HG02678 (cell line): ENCODE results near the gene SFMBT2.
A peak's percentile ranks its signal among the peaks of the same experiment; 100 is the strongest.

ENCODE experiments used
- ATAC-seq: cut with Tn5 transposase; IDR thresholded peaks from one replicate; pipeline ENCODE4 v1.9.1; 2021; ENCODE audit warnings: mild to moderate bottlenecking, moderate library complexity; ENCODE audit not compliant: unreplicated experiment

Gene SFMBT2

DNA sequence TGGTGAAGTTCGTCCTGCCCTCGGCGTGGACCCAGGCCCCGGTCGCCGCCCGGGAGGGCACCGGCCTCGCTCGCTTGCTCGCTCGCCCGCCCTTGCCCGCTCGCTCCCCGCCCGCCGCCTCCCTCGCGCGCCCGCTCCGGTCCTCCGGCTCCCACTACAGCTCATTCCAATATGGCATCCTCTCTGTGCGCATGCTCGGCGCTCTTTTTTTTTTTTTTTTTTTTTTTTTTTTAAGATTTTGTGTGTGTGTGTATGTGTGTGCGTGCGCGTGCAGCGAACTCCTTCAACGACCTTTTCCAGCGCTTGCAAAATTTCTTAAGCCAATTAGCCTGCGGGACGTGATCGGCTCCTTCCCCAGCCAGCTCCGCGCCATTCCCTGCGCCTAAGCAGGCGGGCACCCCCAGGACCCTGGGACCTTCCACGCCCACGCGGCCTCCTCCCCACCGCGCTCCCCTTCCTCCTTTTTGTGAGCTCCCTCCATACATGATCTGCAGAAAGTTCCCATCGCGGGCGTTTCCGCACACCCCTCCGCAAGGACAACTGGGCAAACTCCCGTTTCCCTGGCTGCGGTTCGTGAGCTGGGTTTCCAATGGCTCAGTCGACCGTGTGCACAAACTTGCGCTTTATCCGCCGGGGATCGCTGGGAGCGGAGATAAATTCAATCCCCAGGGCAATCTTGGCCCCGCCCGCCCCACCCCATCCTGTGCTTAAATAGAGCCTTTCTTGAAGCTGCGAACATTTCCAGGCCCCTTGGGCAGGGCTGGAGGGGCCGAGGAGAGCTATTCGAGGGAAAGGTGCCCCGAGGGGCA lies at the start of gene SFMBT2:
Gene SFMBT2, minus strand, starts transcription at position 173 of the 809 bp plus-strand sequence. CDS start 29,136 bp downstream, outside the sequence.
- ATAC-seq, result peak; percentile 39

DNA sequence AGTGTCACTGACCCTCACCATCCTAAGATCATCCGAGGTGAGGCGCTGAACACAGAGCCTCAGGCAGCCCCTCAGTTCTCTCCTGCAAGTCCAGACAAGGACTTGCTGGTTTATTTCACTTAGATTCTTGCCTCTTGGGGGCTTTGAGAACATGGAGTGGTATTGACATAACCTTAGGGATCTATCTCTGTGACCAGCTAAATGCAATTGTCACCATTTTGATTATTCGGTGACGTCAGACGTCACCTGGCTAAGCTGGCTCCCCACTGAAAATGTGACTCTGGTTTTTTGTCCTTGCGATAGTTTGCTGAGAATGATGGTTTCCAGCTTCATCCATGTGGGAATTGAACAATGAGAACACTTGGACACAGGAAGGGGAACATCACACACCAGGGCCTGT lies 49.2 kb upstream of the SFMBT2 start:
- no peak for ATAC-seq

DNA sequence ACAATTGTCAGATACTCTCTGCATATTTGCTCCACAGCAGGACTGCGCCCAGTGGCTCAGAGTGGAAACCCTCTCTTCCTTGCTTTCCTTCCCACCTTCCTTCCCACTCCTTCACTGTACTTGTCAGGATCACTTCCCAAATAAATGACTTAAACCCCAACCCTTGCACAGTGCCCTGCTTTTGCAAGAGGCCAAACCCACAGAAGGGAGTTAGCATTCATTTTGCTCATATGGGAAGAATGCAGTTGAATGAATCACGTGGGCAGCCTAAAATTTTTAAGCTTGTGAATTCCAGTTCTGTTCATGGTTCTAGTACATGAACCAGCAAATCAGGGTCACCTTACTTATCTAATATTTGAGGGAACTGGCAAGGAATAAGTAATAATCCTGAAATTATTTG lies 47.7 kb upstream of the SFMBT2 start:
- no peak for ATAC-seq

DNA sequence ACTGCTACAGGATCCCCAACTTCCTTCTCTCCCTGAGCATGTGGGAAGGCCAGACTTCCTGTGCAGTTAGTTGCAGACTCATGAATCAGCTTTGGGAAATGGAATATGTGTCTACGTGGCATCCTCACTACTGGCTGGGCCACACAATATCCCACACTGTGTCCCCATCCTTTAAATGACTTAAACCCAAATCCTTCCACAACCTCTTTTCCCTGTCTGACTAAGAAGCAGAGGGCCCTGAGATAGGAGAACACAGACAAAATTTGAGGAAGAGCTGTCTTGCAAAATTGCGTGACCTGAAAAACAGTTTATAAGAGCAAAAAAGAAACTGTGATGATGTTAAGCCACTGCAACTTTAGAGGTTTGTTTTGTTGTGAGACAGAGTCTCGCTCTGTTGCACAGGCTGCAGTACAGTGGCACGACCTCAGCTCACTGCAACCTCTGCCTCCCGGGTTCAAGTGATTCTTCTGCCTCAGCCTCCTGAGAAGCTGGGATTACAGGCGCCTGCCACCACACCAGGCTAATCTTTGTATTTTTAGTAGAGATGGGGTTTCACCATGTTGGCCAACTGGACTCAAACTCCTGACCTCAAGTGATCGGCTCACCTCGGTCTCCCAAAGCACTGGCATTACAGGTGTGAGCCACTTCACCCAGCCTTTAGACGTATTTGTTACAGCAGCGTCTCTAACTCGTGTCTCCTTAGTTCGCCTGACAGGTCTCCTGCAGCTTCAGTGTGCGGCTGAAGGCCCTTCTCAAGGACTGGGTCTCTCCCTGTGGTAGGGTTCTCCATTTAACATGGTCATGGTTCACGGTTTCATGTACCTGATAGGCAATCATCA lies 46.9 kb upstream of the SFMBT2 start:
- peak; percentile 86 for ATAC-seq

DNA sequence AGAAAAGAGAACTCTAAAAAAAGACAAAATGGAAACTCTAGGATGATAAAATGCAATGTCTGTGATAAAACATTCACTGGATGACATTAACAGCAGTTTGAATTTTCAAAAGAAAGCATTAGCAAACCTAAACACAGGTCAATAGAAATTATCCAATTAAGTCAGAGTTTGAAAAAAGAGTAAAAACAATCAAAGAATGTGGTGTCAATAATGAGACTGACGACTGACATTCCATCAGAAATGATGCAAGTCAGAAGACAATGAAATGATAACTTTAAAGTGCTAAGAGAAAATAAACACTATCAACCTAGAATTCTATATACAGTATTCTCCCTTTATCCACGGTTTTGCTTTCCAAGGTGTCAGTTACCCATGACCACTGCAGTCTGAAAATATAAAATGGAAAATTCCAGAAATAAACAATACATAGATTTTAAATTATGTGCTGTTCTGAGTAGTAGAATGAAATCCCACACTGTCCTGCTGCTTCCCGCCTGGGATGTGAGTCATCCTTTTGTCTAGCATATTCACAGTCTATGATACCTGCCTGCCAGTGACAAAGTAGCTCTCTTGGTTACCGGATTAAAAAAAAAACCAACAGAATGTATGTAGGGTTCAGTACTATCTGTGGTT lies 38.3 kb upstream of the SFMBT2 start:
- ATAC-seq, result no peak

DNA sequence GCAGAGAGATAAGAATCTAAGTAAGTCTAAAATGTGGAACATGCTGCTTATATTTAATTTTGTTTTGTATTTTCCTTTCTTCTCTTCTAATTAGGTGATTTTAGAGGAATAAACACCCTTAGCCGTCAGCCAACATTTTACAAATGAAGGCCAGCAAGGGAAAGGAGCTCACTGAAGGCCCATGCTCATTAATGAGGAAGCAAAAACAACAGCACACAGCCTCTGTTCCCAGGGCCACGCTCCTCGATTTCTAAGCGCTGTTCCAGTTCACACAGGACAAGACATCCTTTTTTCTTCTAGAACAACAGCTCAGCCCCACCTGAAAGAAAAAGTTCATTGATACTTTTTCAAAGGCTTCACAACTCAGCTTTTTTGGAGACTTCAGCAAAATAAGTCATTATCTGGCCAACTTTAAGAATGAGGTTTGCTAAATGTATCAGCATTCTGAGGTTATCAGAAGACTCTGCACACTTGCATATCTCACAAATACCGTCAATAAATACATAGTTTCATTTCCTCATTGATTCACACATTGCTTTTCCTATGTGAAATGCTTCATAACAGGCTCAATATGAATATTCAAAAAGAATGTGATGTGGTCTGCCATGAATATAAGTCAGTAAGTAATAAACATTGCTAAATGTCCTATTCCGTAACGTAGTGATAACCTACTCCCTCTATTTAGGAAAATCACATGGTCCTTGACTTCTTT lies 34.8 kb upstream of the SFMBT2 start:
- ATAC-seq, result peak; percentile 54

DNA sequence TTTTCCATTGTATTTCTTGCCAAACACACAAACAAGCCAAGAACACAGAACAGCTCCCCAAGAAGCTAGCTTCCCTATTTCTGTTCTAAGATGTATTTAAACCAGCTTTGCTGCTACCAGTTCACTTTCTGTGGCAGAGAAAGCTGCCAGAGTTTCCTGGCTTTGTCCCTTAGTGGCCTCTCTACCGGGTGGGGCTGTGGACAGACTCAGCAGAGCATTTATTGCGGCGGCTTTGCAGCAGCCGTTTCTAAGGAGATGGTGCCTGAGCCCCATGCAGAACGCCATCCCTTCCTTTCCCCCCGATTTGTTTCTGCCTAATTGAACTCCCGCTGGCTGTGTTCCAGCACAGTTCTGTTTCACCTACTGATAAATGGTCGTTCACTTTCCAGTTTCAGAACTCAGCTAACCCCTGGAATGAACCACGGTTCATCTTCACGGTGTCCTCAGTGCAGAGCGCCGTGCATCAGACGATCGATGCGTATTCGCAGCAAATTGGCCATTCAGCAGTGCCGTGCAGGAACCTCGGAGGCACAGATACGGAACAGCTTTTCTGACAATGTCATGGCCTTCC lies 33.8 kb upstream of the SFMBT2 start:
- peak; percentile 55 for ATAC-seq

DNA sequence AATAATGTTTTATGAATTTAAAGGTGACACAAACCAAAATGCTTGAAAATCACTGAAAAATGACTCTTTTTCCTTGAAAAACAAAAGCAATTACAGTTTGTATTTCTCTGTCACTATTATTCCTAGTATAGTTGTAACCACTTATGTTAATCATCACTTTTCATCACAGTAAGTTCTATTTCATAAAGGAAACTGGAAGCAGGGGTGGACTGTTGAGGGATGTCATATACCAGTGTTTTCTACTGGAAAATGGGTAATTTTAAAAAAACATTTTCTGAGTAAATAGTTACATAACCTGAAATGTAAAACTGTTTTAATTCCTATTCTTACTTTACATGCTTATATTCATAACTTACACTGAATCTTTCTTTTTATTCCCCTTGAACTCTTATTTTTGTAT lies 32.2 kb upstream of the SFMBT2 start:
- ATAC-seq, result no peak

DNA sequence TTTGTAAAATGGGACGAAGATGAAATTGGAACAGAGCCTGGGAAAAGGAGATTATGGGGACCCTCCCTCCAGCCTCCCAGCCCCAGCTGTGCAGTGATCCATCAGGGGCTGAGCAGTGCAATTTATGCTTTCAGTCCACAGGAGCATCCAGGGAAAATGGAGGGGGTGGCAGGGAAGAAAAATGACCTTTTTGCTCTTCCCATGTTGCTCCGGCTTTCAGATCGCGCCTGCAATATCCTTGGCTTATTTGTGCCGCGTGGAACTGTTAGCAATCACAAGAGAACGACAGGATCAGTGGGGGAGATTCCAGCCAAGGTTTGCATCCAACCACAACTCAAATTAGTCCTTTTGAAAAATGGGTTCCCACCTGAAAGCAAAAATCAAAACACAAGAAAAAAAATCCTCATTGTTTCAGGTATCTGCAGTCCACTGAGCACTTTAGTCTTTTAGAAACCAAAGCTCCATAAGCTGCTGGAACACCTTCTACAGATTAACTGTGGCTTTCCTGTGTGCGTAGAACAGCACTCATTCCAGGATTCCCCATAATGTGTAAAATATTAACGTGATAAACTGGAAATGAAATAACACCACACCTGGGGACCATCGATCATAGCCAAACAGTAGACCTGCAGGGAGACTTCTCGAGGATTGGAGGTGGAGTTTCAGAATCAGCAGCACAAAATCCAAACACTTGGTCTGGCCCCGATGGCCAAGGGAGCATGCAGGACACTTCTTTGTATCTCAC lies 30.7 kb upstream of the SFMBT2 start:
- ATAC-seq, result no peak

DNA sequence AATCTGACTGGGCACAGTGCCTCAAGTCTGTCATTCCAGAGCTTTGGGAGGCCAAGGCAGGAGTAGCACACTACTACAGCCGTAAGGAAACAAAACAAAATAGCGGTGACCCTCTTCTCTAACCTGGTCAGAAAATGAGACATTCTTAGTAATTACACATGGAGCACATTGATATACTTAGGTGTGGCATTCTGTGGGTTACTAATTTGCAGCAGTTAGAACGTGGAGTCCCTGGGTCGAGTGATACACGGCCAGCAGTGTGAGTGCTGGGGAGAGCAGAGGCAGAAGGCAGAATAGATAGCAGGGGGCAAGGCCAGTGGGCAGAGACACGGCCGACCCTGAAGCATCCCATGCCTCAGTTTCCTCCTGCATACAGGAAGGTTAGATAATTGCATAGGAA lies 28.9 kb upstream of the SFMBT2 start:
- no peak for ATAC-seq

DNA sequence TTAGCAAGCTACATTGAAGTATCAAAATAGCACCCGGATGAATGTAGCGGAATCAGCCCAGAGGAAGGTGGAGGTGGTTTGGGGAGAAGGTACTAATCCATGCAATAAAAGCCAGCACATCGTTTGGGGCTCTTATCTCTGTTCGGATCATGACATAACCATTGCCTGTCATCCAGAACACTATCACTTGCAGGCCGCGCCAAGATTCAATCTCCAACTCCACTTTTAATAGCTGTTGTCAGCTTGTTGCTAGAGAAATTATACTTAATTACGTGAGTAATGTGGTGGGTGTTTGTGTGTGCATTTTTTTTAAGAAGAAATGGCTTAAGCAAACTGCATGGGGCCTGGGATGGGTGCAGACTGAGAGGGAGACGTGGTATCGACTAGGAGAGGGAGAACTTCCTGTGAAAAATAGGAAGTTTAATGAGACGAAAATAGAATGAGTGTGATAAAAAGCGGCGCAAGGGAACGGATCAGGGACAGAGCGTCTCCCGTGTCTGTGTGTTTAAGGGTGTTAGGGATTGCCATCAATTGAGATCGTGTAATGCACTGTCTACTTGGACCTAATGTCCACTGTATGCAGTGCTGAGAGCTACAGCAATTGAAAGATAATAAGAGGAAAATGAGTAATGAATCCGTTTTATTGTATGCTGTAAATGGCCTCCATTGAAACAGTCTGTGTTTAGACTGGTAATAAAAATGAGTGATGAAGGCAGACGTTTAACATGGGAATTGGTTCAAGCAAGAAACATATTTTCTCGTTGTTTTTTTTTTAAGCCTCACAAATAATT lies 27.6 kb upstream of the SFMBT2 start:
- no peak for ATAC-seq

DNA sequence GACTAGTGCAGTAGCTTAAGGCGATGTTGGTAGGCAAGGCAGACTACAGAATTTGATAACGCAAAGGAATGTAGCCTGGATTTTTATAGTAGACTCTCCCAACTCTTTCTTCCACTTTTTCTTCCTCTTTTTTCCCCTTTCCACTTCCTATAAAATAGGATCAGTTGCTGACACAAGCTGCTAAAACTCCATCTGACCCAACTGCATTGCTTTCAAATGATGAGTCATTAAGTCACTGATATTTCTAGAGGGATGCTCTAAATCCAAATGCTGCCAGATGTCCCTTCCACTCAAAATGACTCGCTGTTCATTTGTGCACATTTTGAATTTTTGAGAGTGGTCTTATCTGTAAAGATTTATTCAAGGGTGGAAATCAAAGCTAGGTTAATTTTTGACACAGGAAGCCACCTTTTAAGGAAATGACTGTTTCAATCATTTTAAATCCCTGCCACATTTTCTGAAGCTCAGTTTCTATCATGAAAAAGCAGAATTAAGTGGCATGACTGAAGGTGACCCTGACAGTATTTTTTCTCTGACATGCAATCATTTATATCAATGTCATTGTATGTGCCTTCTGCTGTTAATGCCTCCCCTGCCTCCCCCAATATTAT lies 25.8 kb upstream of the SFMBT2 start:
- ATAC-seq, result no peak

DNA sequence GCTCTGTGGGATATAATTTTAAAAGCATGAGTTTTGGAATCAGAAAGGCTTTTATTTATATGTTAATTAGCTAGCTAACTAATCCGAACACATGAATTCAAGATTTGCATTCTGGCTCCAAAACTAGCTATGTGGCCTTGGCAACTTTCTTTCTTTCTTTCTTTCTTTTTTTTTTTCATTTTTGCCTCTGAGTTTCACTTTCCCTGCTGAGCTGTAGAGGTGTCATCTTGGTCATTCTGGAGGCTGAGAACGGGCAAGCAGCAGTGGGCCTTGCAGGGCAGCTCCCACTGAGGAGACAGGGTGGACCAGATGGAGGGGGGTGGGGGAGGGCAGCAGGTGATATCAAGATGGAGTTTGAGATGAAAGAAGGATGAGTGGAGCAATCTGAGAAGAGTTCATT lies 24.8 kb upstream of the SFMBT2 start:
- peak; percentile 55 for ATAC-seq

DNA sequence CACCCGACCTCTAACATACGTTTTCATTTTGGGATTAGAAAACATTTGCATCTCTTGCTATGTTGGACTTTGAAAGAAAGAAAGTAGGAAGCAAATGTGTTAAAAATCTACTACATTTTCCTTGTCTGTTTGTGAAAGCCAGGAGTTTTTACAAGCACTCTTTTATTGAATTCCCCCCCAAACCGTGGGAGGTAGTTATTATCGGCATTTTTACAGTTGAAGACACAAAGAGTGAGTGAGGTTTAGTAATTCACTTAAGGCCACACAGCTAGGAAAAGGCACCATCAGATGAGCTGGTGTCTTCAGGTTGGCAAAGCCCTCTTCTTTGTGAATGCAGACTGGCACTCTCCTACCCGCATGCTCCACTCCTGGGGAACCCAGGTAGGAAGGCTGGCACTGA lies 23.5 kb upstream of the SFMBT2 start:
- no peak for ATAC-seq

DNA sequence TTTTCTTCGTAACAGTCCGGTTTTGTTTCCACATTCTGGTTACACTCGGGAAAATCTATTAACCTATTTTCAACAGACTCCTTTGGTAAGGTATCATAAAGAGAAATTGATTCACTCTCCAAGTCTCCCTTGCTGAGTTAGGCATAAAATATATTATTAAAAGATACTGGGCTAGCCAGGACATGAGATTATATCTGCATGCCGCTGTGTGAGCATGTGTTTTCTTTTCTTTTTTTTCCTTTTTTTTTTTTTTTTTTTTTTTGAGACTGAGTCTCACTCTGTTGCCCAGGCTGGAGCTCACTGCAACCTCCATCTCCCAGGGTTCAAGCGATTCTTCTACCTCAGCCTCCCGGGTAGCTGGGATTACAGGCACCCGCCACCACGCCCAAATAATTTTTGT lies 23.0 kb upstream of the SFMBT2 start:
- no peak for ATAC-seq

DNA sequence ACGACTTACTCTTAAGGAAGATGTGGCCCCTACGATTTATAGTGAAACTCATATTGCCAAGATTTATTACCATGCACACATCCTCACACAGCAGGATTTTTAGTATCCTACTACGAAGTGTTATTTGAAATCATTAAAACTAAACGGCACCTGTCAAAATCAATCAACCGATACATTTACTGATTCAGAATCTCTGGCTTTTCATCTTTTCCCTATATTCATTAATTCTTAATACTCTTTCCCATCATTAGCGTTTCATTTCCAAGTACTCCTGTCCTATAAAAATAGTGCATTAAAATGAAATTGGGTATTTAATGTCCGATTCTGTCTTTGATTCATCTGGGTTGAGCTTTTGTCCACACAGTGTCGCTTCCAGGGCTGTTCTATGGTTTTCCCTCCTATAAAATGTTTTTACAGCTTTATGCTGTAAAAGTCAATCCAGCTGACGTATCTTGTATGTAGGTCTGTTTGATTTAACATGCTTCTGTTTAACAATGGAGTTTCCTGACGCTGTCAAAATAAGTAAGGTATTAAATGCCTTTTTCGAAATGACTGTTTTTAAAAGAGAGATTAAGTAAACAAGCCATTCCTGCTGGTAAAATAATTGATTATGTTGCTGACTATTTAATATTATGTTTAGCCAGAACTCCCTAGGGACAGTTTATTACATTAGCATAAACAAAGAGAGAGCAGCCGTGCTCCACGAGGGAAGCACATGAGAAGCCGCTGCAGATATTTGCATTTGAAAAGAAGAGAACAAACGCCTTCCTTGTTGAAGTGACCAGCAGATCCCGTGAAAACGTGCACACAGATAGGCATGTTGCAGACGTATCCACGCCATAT lies 22.3 kb upstream of the SFMBT2 start:
- no peak for ATAC-seq

DNA sequence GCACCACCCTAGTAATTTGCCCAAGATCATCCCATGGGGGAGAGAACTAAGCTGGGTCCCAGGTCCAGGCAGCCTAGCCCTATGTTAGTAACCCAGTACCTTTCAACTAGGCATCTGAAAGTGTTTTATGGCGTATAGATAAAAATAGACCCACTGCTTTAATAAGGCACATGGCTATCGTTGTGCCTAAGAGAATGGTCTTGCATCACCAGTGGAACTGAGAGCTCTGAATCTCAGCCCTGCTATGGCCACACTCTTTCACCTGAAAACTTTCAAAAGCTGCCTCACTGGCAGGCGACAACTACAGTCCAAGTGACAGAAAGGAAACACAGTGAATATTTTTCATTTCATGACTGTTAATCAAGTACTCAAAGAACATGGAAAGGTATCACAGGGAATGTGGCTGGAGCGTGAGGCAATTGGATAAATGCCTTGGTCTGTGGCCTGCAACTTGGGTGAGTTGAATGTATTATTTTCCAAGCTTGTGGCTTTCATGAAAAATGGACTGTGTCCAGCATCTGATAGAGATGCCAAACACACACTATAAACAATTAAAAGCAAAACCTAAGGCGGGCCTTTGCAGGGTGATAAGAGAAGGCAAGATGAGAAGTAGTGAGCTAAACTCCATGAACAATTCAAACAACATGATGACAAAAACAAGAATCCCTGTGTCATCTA lies 18.0 kb upstream of the SFMBT2 start:
- no peak for ATAC-seq
